H9 (cell line): ENCODE results near the gene RASA2. TPM values are rescaled to one million over a fixed set of nuclear protein-coding genes. Genes with fewer than 3 reads are reported as not detected.

Experiments used
- DNase-seq: peaks from one replicate; pipeline ENCODE4 v3.0.0-alpha.2; 2017
- H2AFZ ChIP-seq: one replicate; pipeline ENCODE4 v1.6.1; 2013; ENCODE audit warnings: mild to moderate bottlenecking, low read length, control low read depth, moderate library complexity
- H2AK5ac ChIP-seq: 2 replicates; pipeline ENCODE4 v1.6.1; 2013; ENCODE audit warnings: low read length, control low read depth, mixed read lengths; ENCODE audit not compliant: insufficient read length
- H2BK120ac ChIP-seq: one replicate; pipeline ENCODE4 v1.6.1; 2013; ENCODE audit warnings: low read depth, mild to moderate bottlenecking, low read length, control low read depth, inconsistent platforms; ENCODE audit not compliant: poor library complexity, severe bottlenecking
- H2BK12ac ChIP-seq: 2 replicates; pipeline ENCODE4 v1.6.1; 2013; ENCODE audit warnings: low read length, control low read depth, mixed read lengths, low read depth; ENCODE audit not compliant: insufficient read length
- H2BK15ac ChIP-seq: 2 replicates; pipeline ENCODE4 v1.6.1; 2013; ENCODE audit warnings: low read depth, low read length, control low read depth
- H2BK20ac ChIP-seq: one replicate; pipeline ENCODE4 v1.6.1; 2013; ENCODE audit warnings: low read depth, mild to moderate bottlenecking, low read length, control low read depth, inconsistent platforms; ENCODE audit not compliant: poor library complexity, severe bottlenecking
- H2BK5ac ChIP-seq: 2 replicates; pipeline ENCODE4 v1.6.1; 2013; ENCODE audit warnings: low read length, control low read depth, mixed read lengths; ENCODE audit not compliant: insufficient read length
- H3K14ac ChIP-seq: 2 replicates; pipeline ENCODE4 v1.6.1; 2013; ENCODE audit warnings: low read length, control low read depth; ENCODE audit not compliant: insufficient read depth
- H3K18ac ChIP-seq: 2 replicates; pipeline ENCODE4 v1.6.1; 2013; ENCODE audit warnings: low read depth, mild to moderate bottlenecking, mixed read lengths, low read length, control low read depth; ENCODE audit not compliant: insufficient read length
- H3K23ac ChIP-seq: 2 replicates; pipeline ENCODE4 v1.6.1; 2013; ENCODE audit warnings: low read length, control low read depth, mixed read lengths, low read depth; ENCODE audit not compliant: insufficient read length
- H3K23me2 ChIP-seq: 2 replicates; pipeline ENCODE4 v1.6.1; 2013; ENCODE audit warnings: low read depth, mild to moderate bottlenecking, mixed read lengths, low read length, control low read depth; ENCODE audit not compliant: insufficient read length, poor library complexity, severe bottlenecking
- H3K27ac ChIP-seq: 2 replicates; pipeline ENCODE4 v1.5.1; 2013; ENCODE audit warnings: low read length, control low read depth, mixed read lengths, low read depth; ENCODE audit not compliant: insufficient read length
- H3K27me3 ChIP-seq: 2 replicates; pipeline ENCODE4 v1.6.1; 2013; ENCODE audit warnings: low read length, control low read depth, inconsistent platforms; ENCODE audit not compliant: insufficient read depth
- H3K4ac ChIP-seq: 2 replicates; pipeline ENCODE4 v1.6.1; 2013; ENCODE audit warnings: low read depth, mild to moderate bottlenecking, control low read depth, inconsistent platforms, low read length, moderate library complexity
- H3K4me1 ChIP-seq: 2 replicates; pipeline ENCODE4 v1.6.1; 2013; ENCODE audit warnings: low read length, control low read depth, inconsistent platforms; ENCODE audit not compliant: insufficient read depth
- H3K4me2 ChIP-seq: 2 replicates; pipeline ENCODE4 v1.6.1; 2013; ENCODE audit warnings: low read length, control low read depth, mixed read lengths; ENCODE audit not compliant: insufficient read length, insufficient read depth
- H3K56ac ChIP-seq: 2 replicates; pipeline ENCODE4 v1.6.1; 2013; ENCODE audit warnings: low read depth, mild to moderate bottlenecking, mixed read lengths, low read length, control low read depth; ENCODE audit not compliant: insufficient read length
- H3K79me1 ChIP-seq: 2 replicates; pipeline ENCODE4 v1.6.1; 2013; ENCODE audit warnings: low read depth, mild to moderate bottlenecking, moderate library complexity, low read length, control low read depth, inconsistent platforms; ENCODE audit not compliant: insufficient read depth, poor library complexity, severe bottlenecking
- H3K79me2 ChIP-seq: 2 replicates; pipeline ENCODE4 v1.6.1; 2013; ENCODE audit warnings: low read length, control low read depth, inconsistent platforms; ENCODE audit not compliant: insufficient read depth
- H3K9ac ChIP-seq: 2 replicates; pipeline ENCODE4 v1.6.1; 2013; ENCODE audit warnings: low read length, control low read depth, mixed read lengths; ENCODE audit not compliant: insufficient read length; ENCODE audit errors: extremely low read depth
- H3K9me3 ChIP-seq: one replicate; pipeline ENCODE4 v1.6.1; 2013; ENCODE audit warnings: low read depth, low read length, inconsistent platforms; ENCODE audit not compliant: control insufficient read depth
- H3T11ph ChIP-seq: one replicate; pipeline ENCODE4 v1.6.1; 2013; ENCODE audit warnings: mild to moderate bottlenecking, low read length, control low read depth, inconsistent platforms
- H4K20me1 ChIP-seq: one replicate; pipeline ENCODE4 v1.6.1; 2013; ENCODE audit not compliant: control insufficient read depth, insufficient read length, insufficient read depth
- H4K5ac ChIP-seq: 2 replicates; pipeline ENCODE4 v1.6.1; 2013; ENCODE audit warnings: low read depth, mild to moderate bottlenecking, mixed read lengths, low read length, control low read depth; ENCODE audit not compliant: insufficient read length
- H4K8ac ChIP-seq: replicated peaks from 2 replicates; pipeline ENCODE4 v1.6.1; 2013; ENCODE audit warnings: low read length, control low read depth, mixed read lengths, low read depth; ENCODE audit not compliant: insufficient read length
- H4K91ac ChIP-seq: 2 replicates; pipeline ENCODE4 v1.6.1; 2013; ENCODE audit warnings: low read depth, mild to moderate bottlenecking, moderate library complexity, mixed read lengths, low read length, control low read depth; ENCODE audit not compliant: insufficient read length
- H3K27ac Mint-ChIP-seq, 3 experiments: 2 replicates in 2 of 3; 3 replicates in 1 of 3; pipeline ENCODE4 v1.8.0; 2020 to 2021; ENCODE audit warnings: mixed read lengths in 3 of 3, mild to moderate bottlenecking in 1 of 3, moderate library complexity in 1 of 3
- H3K27me3 Mint-ChIP-seq: 2 replicates; pipeline ENCODE4 v1.8.0; 2021; ENCODE audit warnings: low read depth, mild to moderate bottlenecking, moderate library complexity, mixed read lengths
- H3K36me3 Mint-ChIP-seq, 3 experiments: 2 replicates in 2 of 3; 3 replicates in 1 of 3; pipeline ENCODE4 v1.8.0; 2020 to 2021; ENCODE audit warnings: low read depth in 3 of 3, mixed read lengths in 3 of 3; ENCODE audit not compliant: insufficient read depth in 1 of 3
- H3K4me1 Mint-ChIP-seq, 2 experiments: 2 replicates each; pipeline ENCODE4 v1.8.0; 2020; ENCODE audit warnings: mixed read lengths in 2 of 2
- H3K4me3 Mint-ChIP-seq, 2 experiments: 2 replicates in 1 of 2; 3 replicates in 1 of 2; pipeline ENCODE4 v1.8.0; 2020 to 2021; ENCODE audit warnings: mild to moderate bottlenecking in 2 of 2, mixed read lengths in 2 of 2, moderate library complexity in 1 of 2
- H3K9me3 Mint-ChIP-seq, 2 experiments: 2 replicates in 1 of 2; 3 replicates in 1 of 2; pipeline ENCODE4 v1.8.0; 2020; ENCODE audit warnings: mild to moderate bottlenecking in 2 of 2, mixed read lengths in 2 of 2, moderate library complexity in 1 of 2
- WGBS: extraction: QIAGEN DNeasy Blood & Tissue Kit; methylation state at CpG from one replicate; pipeline ENCODE4 v1.1.7; 2013; ENCODE audit warnings: missing lambda C conversion rate, low lambda C conversion rate, mixed read lengths; ENCODE audit not compliant: insufficient read length; ENCODE audit errors: extremely low coverage; 5-methylcytosine and 5-hydroxymethylcytosine counted together
- total RNA-seq: library from RNA; stranded (reverse); gene quantifications from 2 replicates; pipeline ENCODE4 v1.2.1, GENCODE V29; 2021
- TF ChIP-seq, protein P1 (sequence below): fragments of 200-600 bp; sonication (generic); conservative IDR thresholded peaks from 3 replicates; pipeline ENCODE4 v1.8.0; 2021; ENCODE audit warnings: antibody characterized with exemption, mild to moderate bottlenecking

RASA2 gene
- total RNA-seq, 1 experiment from 2014 or later, result 24.4 TPM

GRCh38 chr3:141561426-141562034 lies 74.7 kb downstream of the RASA2 start:
- Histone ChIP-seq H3K4ac (no peak overlapping the region), H3K79me2 (no peaks in the 10 kb centered on the region), H2BK12ac (no peak overlapping the region), H4K8ac (no peak overlapping the region), H3K18ac (no peak overlapping the region), H3K56ac (no peak overlapping the region), H2AK5ac (no peak overlapping the region), H3K9me3 (no peaks in the 10 kb centered on the region), H3K4me2 (no peak overlapping the region), H3K79me1 (no peaks in the 10 kb centered on the region), H3K23ac (no peak overlapping the region), H4K20me1 (no peaks in the 10 kb centered on the region), H3K27me3 (no peaks in the 10 kb centered on the region), H4K91ac (no peak overlapping the region), H2BK120ac (no peak overlapping the region), H2BK5ac (no peak overlapping the region), H3K4me1 (no peaks in the 10 kb centered on the region), H3K23me2 (no peaks in the 10 kb centered on the region), H3K9ac (no peak overlapping the region), H3K14ac (no peak overlapping the region), H3T11ph (no peak overlapping the region), H2AFZ (no peak overlapping the region), H2BK15ac (no peak overlapping the region), H2BK20ac (no peak overlapping the region), H3K27ac (no peak overlapping the region), H4K5ac (no peak overlapping the region)
- no CpG with 5 or more reads among the region's 2 CpGs for WGBS
- Mint-ChIP-seq H3K27ac (no peak overlapping the region), H3K27me3 (no peaks in the 10 kb centered on the region), H3K4me3 (no peak overlapping the region), H3K4me1 (no peaks in the 10 kb centered on the region), H3K9me3 (no peaks in the 10 kb centered on the region), H3K36me3 (peaks cover 0 to 11% (median 10%) of the 10 kb centered on the region in 3 experiments; a peak in 5 of 7 replicates)
- no peak for DNase-seq
- TF ChIP-seq, protein P1, sequence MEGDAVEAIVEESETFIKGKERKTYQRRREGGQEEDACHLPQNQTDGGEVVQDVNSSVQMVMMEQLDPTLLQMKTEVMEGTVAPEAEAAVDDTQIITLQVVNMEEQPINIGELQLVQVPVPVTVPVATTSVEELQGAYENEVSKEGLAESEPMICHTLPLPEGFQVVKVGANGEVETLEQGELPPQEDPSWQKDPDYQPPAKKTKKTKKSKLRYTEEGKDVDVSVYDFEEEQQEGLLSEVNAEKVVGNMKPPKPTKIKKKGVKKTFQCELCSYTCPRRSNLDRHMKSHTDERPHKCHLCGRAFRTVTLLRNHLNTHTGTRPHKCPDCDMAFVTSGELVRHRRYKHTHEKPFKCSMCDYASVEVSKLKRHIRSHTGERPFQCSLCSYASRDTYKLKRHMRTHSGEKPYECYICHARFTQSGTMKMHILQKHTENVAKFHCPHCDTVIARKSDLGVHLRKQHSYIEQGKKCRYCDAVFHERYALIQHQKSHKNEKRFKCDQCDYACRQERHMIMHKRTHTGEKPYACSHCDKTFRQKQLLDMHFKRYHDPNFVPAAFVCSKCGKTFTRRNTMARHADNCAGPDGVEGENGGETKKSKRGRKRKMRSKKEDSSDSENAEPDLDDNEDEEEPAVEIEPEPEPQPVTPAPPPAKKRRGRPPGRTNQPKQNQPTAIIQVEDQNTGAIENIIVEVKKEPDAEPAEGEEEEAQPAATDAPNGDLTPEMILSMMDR, result peak; percentile 99
